K562 (cell line): Measurements from ENCODE around the gene CTSD. TPM values are rescaled to one million over a fixed set of nuclear protein-coding genes. Genes with fewer than 3 reads are reported as not detected.

Experiments
- ATAC-seq: fragments of 200-7000 bp; cut with Tn5 transposase; 3 replicates; pipeline ENCODE4 v1.9.1; 2020; ENCODE audit warnings: moderate library complexity
- BruUV-seq: library from RNA; stranded (reverse); fragments of 400-500 nt; replicated peaks from 2 replicates; lab custom pipeline; 2021; lab: Mats Ljungman, UMichigan
- CTCF ChIA-PET: fragments of 300-600 bp; formaldehyde crosslinking; extraction: SDS; loops from one replicate; lab custom pipeline; 2021; ENCODE audit warnings: low intra/inter-chr PET ratio; lab: Yijun Ruan, JAX
- POLR2A ChIA-PET: fragments of 300-600, 350-650 bp; sonication (Branson Sonifier 250); formaldehyde crosslinking; extraction: SDS; loops from one replicate; lab custom pipeline; 2021; ENCODE audit warnings: antibody characterized with exemption, inconsistent platforms; lab: Yijun Ruan, JAX
- DNase-seq, 4 experiments: peaks; one replicate each; pipeline versions ENCODE4 v3.0.0 to v3.0.0-alpha.2; 2011 to 2018; ENCODE audit warnings: low spot score in 3 of 4, mixed read lengths in 3 of 4; ENCODE audit errors: extremely low read depth in 1 of 4
- FAIRE-seq: peaks from 2 replicates; lab custom pipeline; 2011; peaks lifted over from hg19 to GRCh38; lab: Jason Lieb, UNC
- H2AFZ ChIP-seq: 2 replicates; pipeline ENCODE4 v1.6.0; 2011; ENCODE audit warnings: low read depth, low read length, control low read depth, inconsistent platforms
- H3K27ac ChIP-seq: fragments of 200-600 bp; 3 replicates; pipeline ENCODE4 v1.8.0; 2011; ENCODE audit warnings: low read depth, mild to moderate bottlenecking, control low read depth, inconsistent platforms, low read length, moderate library complexity, mixed read lengths; ENCODE audit errors: extremely low read depth
- H3K27me3 ChIP-seq, 2 experiments: fragments of 300-600 bp in 1 of 2; 2 replicates in 1 of 2; 3 replicates in 1 of 2; pipeline versions ENCODE4 v1.6.0 to v1.8.0; 2011; ENCODE audit warnings: inconsistent platforms in 2 of 2, low read length in 2 of 2, mild to moderate bottlenecking in 1 of 2, mixed read lengths in 1 of 2, moderate library complexity in 1 of 2; ENCODE audit not compliant: control insufficient read depth in 2 of 2, insufficient read depth in 2 of 2
- H3K36me3 ChIP-seq: fragments of 300-600 bp; 3 replicates; pipeline ENCODE4 v1.8.0; 2011; ENCODE audit warnings: mild to moderate bottlenecking, low read length, inconsistent platforms; ENCODE audit not compliant: control insufficient read depth, insufficient read depth
- H3K4me1 ChIP-seq, 2 experiments: fragments of 200-600 bp in 1 of 2; replicated peaks in 1 of 2; 2 replicates in 1 of 2; 3 replicates in 1 of 2; pipeline versions ENCODE4 v1.5.1 to v1.8.0; 2011; ENCODE audit warnings: inconsistent platforms in 2 of 2, low read length in 2 of 2, mild to moderate bottlenecking in 1 of 2, mixed read lengths in 1 of 2, moderate library complexity in 1 of 2; ENCODE audit not compliant: control insufficient read depth in 2 of 2, insufficient read depth in 2 of 2
- H3K4me2 ChIP-seq: 2 replicates; pipeline ENCODE4 v1.6.1; 2011; ENCODE audit warnings: low read length, control low read depth, inconsistent platforms, mixed read lengths; ENCODE audit not compliant: insufficient read depth
- H3K4me3 ChIP-seq: fragments of 200-600 bp; sonication (generic), shearing (Covaris generic); 2 replicates; pipeline ENCODE4 v1.5.1; 2016; ENCODE audit warnings: control low read depth, inconsistent platforms
- H3K79me2 ChIP-seq: fragments of 200-600 bp; 3 replicates; pipeline ENCODE4 v1.8.0; 2011; ENCODE audit warnings: low read length, inconsistent platforms; ENCODE audit not compliant: control insufficient read depth, insufficient read depth
- H3K9ac ChIP-seq, 2 experiments: 2 replicates each; pipeline versions ENCODE4 v1.6.0 to v1.6.1; 2011; ENCODE audit warnings: low read depth in 2 of 2, low read length in 2 of 2, control low read depth in 1 of 2, inconsistent platforms in 1 of 2, mild to moderate bottlenecking in 1 of 2, mixed read lengths in 1 of 2; ENCODE audit not compliant: insufficient read depth in 1 of 2
- H3K9me1 ChIP-seq: one replicate; pipeline ENCODE4 v1.6.0; 2011; ENCODE audit warnings: inconsistent platforms, mild to moderate bottlenecking, low read length, moderate library complexity; ENCODE audit not compliant: control insufficient read depth, insufficient read depth
- H3K9me3 ChIP-seq: replicated peaks from 2 replicates; pipeline ENCODE4 v1.5.1; 2011; ENCODE audit warnings: low read depth, low read length, inconsistent platforms; ENCODE audit not compliant: control insufficient read depth, insufficient read depth
- H4K20me1 ChIP-seq: replicated peaks from 2 replicates; pipeline ENCODE4 v1.6.1; 2011; ENCODE audit warnings: low read length, inconsistent platforms, mixed read lengths; ENCODE audit not compliant: control insufficient read depth, insufficient read depth
- BRD9 ChIP-seq: fragments of 450-650 bp; IDR thresholded peaks from 2 replicates; pipeline ENCODE4 v1.6.1; 2018; ENCODE audit warnings: low read depth; ENCODE audit not compliant: partially characterized antibody
- CTCFL ChIP-seq: IDR thresholded peaks from 2 replicates; pipeline ENCODE4 v1.6.1; 2011; ENCODE audit warnings: borderline replicate concordance, low read depth, mild to moderate bottlenecking, moderate library complexity, low read length; ENCODE audit not compliant: insufficient read depth, poor library complexity, severe bottlenecking
- ETS2 ChIP-seq: IDR thresholded peaks from 2 replicates; pipeline ENCODE4 v1.6.1; 2016; ENCODE audit warnings: borderline replicate concordance, missing genetic modification characterization, mild to moderate bottlenecking, moderate library complexity, missing compliant biosample characterization; ENCODE audit not compliant: poor library complexity, severe bottlenecking
- GATAD2A ChIP-seq: fragments of 450-650 bp; IDR thresholded peaks from 2 replicates; pipeline ENCODE4 v1.6.1; 2017
- HMGN3 ChIP-seq: IDR thresholded peaks from 2 replicates; pipeline ENCODE4 v1.6.1; 2011; ENCODE audit warnings: borderline replicate concordance, low read depth, mild to moderate bottlenecking, mixed read lengths, low read length; ENCODE audit not compliant: insufficient read length; ENCODE audit errors: extremely low read depth
- HNRNPH1 ChIP-seq: fragments of 200-400 bp; formaldehyde crosslinking; optimal IDR thresholded peaks from 2 replicates; pipeline ENCODE3; 2017; ENCODE audit warnings: low read depth, mild to moderate bottlenecking, low read length, moderate library complexity
- PML ChIP-seq: IDR thresholded peaks from 2 replicates; pipeline ENCODE4 v1.6.1; 2012; ENCODE audit warnings: low read length, inconsistent platforms
- SIN3A ChIP-seq, 2 experiments: fragments of 150-350 bp in 1 of 2; IDR thresholded peaks; 2 replicates each; pipeline ENCODE4 v1.6.1; 2011 to 2016; ENCODE audit warnings: borderline replicate concordance in 2 of 2, low read depth in 2 of 2, low read length in 2 of 2, mild to moderate bottlenecking in 2 of 2, moderate library complexity in 2 of 2; ENCODE audit not compliant: control insufficient read depth in 1 of 2
- SMARCA4 ChIP-seq: fragments of 450-650 bp; IDR thresholded peaks from 2 replicates; pipeline ENCODE4 v1.6.1; 2016
- SNIP1 ChIP-seq: fragments of 450-650 bp; IDR thresholded peaks from 2 replicates; pipeline ENCODE4 v1.7.1; 2017; ENCODE audit warnings: low read depth, mild to moderate bottlenecking
- SPI1 ChIP-seq: IDR thresholded peaks from 2 replicates; pipeline ENCODE4 v1.6.1; 2011; ENCODE audit warnings: low read depth, low read length, control low read depth, borderline replicate concordance
- U2AF2 ChIP-seq: fragments of 200-400 bp; formaldehyde crosslinking; optimal IDR thresholded peaks from 2 replicates; pipeline ENCODE3; 2017; ENCODE audit warnings: low read depth, mild to moderate bottlenecking, low read length
- ZNF717 ChIP-seq: fragments of 250-450 bp; sonication (Bioruptor Pico); IDR thresholded peaks from 2 replicates; pipeline ENCODE4 v1.5.0; 2021
- WGBS: fragments of 100-300 bp; shearing (Covaris generic); methylation state at CpG from one replicate; pipeline ENCODE4 v1.1.6; 2016; ENCODE audit warnings: low coverage, mixed read lengths; ENCODE audit not compliant: insufficient coverage; ENCODE audit errors: missing lambda C conversion rate; 5-methylcytosine and 5-hydroxymethylcytosine counted together
- in situ Hi-C: fragments of 300-500 bp; cut with MboI; formaldehyde crosslinking; loops from 4 replicates; pipeline ENCODE4 v1.15.0; 2018; ENCODE audit warnings: inconsistent platforms, mixed read lengths
- intact Hi-C: fragments of 100-400 bp; cut with micrococcal nuclease; formaldehyde crosslinking; loops from 2 replicates; pipeline ENCODE4 v1.14.2; 2022
- polyA plus RNA-seq, 8 experiments: library from polyadenylated mRNA; depleted of rRNA in 4 of 8; stranded (reverse) in 5 of 8; unstranded in 3 of 8; fragments of >200 nt; fragmentation: Nextera tagmentation in 2 of 8; fragmentation: Illumina TruSeq in 1 of 8; extraction: Ambion mirVana in 2 of 8; extraction: Trizol in 1 of 8; gene quantifications; 2 replicates each; pipeline versions ENCODE4 v1.2.1 to v1.2.3, GENCODE V29; 2011 to 2014; ENCODE audit warnings: inconsistent platforms in 1 of 8, missing spikeins in 1 of 8
- total RNA-seq, 7 experiments: library from RNA; depleted of rRNA in 6 of 7; stranded (reverse); fragments of >200 nt in 6 of 7; fragmentation: Illumina TruSeq in 2 of 7; extraction: Trizol in 2 of 7; gene quantifications; 2 replicates each; pipeline versions ENCODE4 v1.2.1 to v1.2.3, GENCODE V29; 2011 to 2021; ENCODE audit warnings: low replicate concordance in 1 of 7
- TF ChIP-seq, protein P1 (sequence below), 3 experiments: fragments of 200-800 bp in 1 of 3; sonication (Bioruptor generic) in 1 of 3; sonication (generic) in 1 of 3; formaldehyde crosslinking in 1 of 3; IDR thresholded peaks; 2 replicates each; pipeline versions ENCODE4 v1.6.1 to v1.8.0; 2016 to 2022; ENCODE audit warnings: mild to moderate bottlenecking in 2 of 3, missing compliant biosample characterization in 2 of 3, missing genetic modification characterization in 2 of 3, missing genetic modification reagents in 1 of 3
- TF ChIP-seq, protein P2 (sequence below): sonication (generic); formaldehyde crosslinking; IDR thresholded peaks from 2 replicates; pipeline ENCODE4 v1.8.0; 2022; ENCODE audit warnings: mild to moderate bottlenecking, missing genetic modification reagents
- TF ChIP-seq, protein P3 (sequence below), 2 experiments: fragments of 250-450 bp in 1 of 2; fragments of 450-650 bp in 1 of 2; sonication (Bioruptor Pico) in 1 of 2; IDR thresholded peaks; 2 replicates each; pipeline versions ENCODE4 v1.6.1 to v1.8.0; 2016 to 2021; ENCODE audit warnings: mild to moderate bottlenecking in 2 of 2, moderate library complexity in 2 of 2, missing compliant biosample characterization in 1 of 2, missing genetic modification characterization in 1 of 2

CTSD gene
- total and polyA plus RNA-seq, 9 of the 15 experiments (the other 6 are each of a cell fraction or from before 2014, with no cell fraction given) = 1.0 to 112 (median 40.9) TPM

DNA sequence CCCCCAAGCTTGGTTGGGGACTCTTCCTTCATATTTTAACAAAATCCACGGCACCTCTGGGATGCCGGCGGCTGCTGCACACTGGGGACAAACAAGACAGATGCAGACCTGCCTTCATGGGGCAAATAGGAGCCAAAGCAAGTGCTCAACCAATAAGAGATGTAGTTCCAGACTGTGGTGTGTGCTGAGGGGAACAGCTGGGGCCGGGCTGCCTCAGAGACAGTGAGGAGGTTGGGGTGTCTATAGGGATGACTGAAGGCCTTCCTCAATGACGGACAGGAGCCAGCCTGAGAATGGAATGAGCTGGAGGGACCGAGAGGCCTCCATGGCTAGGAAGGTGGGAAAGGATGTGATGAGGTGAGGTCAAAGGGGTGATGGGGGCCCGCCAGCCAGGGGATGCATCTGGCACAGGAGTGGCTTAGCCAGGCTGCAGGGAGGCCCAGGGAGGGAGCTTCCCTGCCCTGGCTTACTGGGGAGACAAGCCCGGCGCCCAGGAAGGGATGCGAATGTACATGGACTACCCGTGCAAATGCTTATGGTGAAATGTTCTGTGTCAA lies 10.3 kb upstream of the CTSD start:
- H3K9me3 ChIP-seq = no peaks in the 10 kb centered on the region
- DNase-seq (no peak), ATAC-seq (no peak), FAIRE-seq (no peak)
- no peak overlapping the region for H3K4me2 ChIP-seq
- WGBS = 73% methylated on average over 11 of the region's 11 CpGs
- H3K36me3 ChIP-seq = no peaks in the 10 kb centered on the region
- no peak overlapping the region for H3K4me3 ChIP-seq
- H4K20me1 ChIP-seq = no peaks in the 10 kb centered on the region
- intact Hi-C loops = no loop called here
- CTCF ChIA-PET = no interaction called here
- H3K9me1 ChIP-seq = no peaks in the 10 kb centered on the region
- in situ Hi-C loops = no loop called here
- H3K4me1 ChIP-seq = peaks cover 19 to 41% of the 10 kb centered on the region in 2 experiments
- BruUV-seq = no TSS peak
- H3K27me3 ChIP-seq = peaks cover 0 to 2% of the 10 kb centered on the region in 2 experiments; a peak in 2 of 5 replicates
- no peak overlapping the region for H2AFZ ChIP-seq
- no peak overlapping the region for H3K27ac ChIP-seq
- no peaks in the 10 kb centered on the region for H3K79me2 ChIP-seq
- POLR2A ChIA-PET = interaction anchor here (0.6 to 2.0 kb wide), 5 partner anchors 9 to 208 kb away, joined by 4 to 10 read pairs (median 4); no protein-coding TSS in a partner anchor
- H3K9ac ChIP-seq = no peak overlapping the region
- TF ChIP-seq SIN3A (IDR thresholded peaks at IDR 0.05; ENCODE audit: borderline replicate concordance in 2 of 2, control insufficient read depth in 1 of 2, low read depth in 2 of 2, low read length in 2 of 2) = no peak
- no peak for TF ChIP-seq ETS2
- TF ChIP-seq, protein P1, sequence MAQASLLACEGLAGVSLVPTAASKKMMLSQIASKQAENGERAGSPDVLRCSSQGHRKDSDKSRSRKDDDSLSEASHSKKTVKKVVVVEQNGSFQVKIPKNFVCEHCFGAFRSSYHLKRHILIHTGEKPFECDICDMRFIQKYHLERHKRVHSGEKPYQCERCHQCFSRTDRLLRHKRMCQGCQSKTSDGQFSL (CRISPR knock-in tag; IDR thresholded peaks at IDR 0.05) = no peak
- TF ChIP-seq, protein P1 (tag; IDR thresholded peaks at IDR 0.05) = no peak
- no peak for TF ChIP-seq CTCFL
- TF ChIP-seq, protein P2, sequence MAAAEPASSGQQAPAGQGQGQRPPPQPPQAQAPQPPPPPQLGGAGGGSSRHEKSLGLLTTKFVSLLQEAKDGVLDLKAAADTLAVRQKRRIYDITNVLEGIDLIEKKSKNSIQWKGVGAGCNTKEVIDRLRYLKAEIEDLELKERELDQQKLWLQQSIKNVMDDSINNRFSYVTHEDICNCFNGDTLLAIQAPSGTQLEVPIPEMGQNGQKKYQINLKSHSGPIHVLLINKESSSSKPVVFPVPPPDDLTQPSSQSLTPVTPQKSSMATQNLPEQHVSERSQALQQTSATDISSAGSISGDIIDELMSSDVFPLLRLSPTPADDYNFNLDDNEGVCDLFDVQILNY (CRISPR knock-in tag) = no peak
- TF ChIP-seq, protein P3, sequence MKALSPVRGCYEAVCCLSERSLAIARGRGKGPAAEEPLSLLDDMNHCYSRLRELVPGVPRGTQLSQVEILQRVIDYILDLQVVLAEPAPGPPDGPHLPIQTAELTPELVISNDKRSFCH (CRISPR knock-in tag; IDR thresholded peaks at IDR 0.05) = no peak
- TF ChIP-seq, protein P3 (tag; IDR thresholded peaks at IDR 0.05) = no peak
- no peak for TF ChIP-seq BRD9
- no peak for TF ChIP-seq ZNF717
- no peak for TF ChIP-seq U2AF2
- TF ChIP-seq HMGN3 = no peak
- no peak for TF ChIP-seq GATAD2A
- TF ChIP-seq SNIP1 = no peak
- TF ChIP-seq PML = no peak
- no peak for TF ChIP-seq SMARCA4
- TF ChIP-seq SPI1 = no peak
- no peak for TF ChIP-seq HNRNPH1
